SU-DHL-6 (cell line): ENCODE data around the gene SERPINI1.

Experiments
- H2AFZ ChIP-seq: fragments of 200-600 bp; sonication (generic); 2 replicates; pipeline ENCODE4 v1.6.1; 2014; ENCODE audit warnings: low read depth, mild to moderate bottlenecking, moderate library complexity, mixed read lengths, antibody characterized with exemption, low read length; ENCODE audit not compliant: severe bottlenecking
- H3F3A ChIP-seq: fragments of 200-600 bp; shearing (Covaris generic); 2 replicates; pipeline ENCODE4 v1.6.0; 2016; ENCODE audit warnings: antibody characterized with exemption, mild to moderate bottlenecking; ENCODE audit not compliant: insufficient read depth
- H3K27ac ChIP-seq: fragments of 200-600 bp; sonication (generic); 2 replicates; pipeline ENCODE4 v1.5.1; 2016; ENCODE audit warnings: low read depth, mild to moderate bottlenecking, low read length, moderate library complexity, mixed read lengths
- H3K27me3 ChIP-seq: fragments of 200-600 bp; sonication (generic), shearing (Covaris generic); 2 replicates; pipeline ENCODE4 v1.6.0; 2014; ENCODE audit warnings: mild to moderate bottlenecking, low read length
- H3K36me3 ChIP-seq: fragments of 200-600 bp; sonication (generic); 2 replicates; pipeline ENCODE4 v1.6.1; 2014; ENCODE audit warnings: mild to moderate bottlenecking, low read length, mixed read lengths
- H3K4me2 ChIP-seq: fragments of 300-600, 200-600 bp; shearing (Covaris generic), sonication (generic); 2 replicates; pipeline ENCODE4 v1.6.0; 2014; ENCODE audit warnings: low read length, low read depth, mild to moderate bottlenecking; ENCODE audit not compliant: poor library complexity, severe bottlenecking
- H3K4me3 ChIP-seq: fragments of 200-600 bp; sonication (generic); 2 replicates; pipeline ENCODE4 v1.5.1; 2014; ENCODE audit warnings: antibody characterized with exemption, low read length, mild to moderate bottlenecking, mixed read lengths; ENCODE audit not compliant: insufficient read depth, poor library complexity, severe bottlenecking
- H3K79me2 ChIP-seq: fragments of 200-600 bp; sonication (generic); 2 replicates; pipeline ENCODE4 v1.6.1; 2014; ENCODE audit warnings: mild to moderate bottlenecking, low read length, moderate library complexity; ENCODE audit not compliant: insufficient read depth
- H3K9ac ChIP-seq: fragments of 200-600 bp; sonication (generic); 2 replicates; pipeline ENCODE4 v1.7.0; 2014; ENCODE audit warnings: mild to moderate bottlenecking, low read length
- H3K9me2 ChIP-seq: fragments of 200-600 bp; sonication (generic); replicated peaks from 2 replicates; pipeline ENCODE4 v1.6.1; 2014; ENCODE audit warnings: low read length; ENCODE audit not compliant: insufficient read depth
- H3K9me3 ChIP-seq: fragments of 200-600 bp; sonication (generic); 2 replicates; pipeline ENCODE4 v1.6.1; 2014; ENCODE audit warnings: low read length, mixed read lengths; ENCODE audit not compliant: insufficient read depth
- H4K20me1 ChIP-seq: fragments of 200-600 bp; sonication (generic); 2 replicates; pipeline ENCODE4 v1.6.1; 2014; ENCODE audit warnings: low read depth, mild to moderate bottlenecking, antibody characterized with exemption, low read length, moderate library complexity, mixed read lengths
- CTCF ChIP-seq: fragments of 200-600 bp; sonication (generic); IDR thresholded peaks from one replicate; pipeline ENCODE4 v1.5.1; 2017; ENCODE audit warnings: antibody characterized with exemption, mild to moderate bottlenecking, low read length, moderate library complexity; ENCODE audit not compliant: insufficient read depth, poor library complexity, severe bottlenecking
- EZH2phosphoT487 ChIP-seq: fragments of 200-600 bp; sonication (generic), shearing (Covaris generic); conservative IDR thresholded peaks from 2 replicates; pipeline ENCODE4 v1.6.1; 2018; ENCODE audit warnings: mild to moderate bottlenecking, antibody characterized with exemption, low read length, moderate library complexity, mixed read lengths

Gene SERPINI1

GRCh38 chr3:167733961-167734497 lies 1.5 kb upstream of the SERPINI1 start:
- Histone ChIP-seq H3K4me2 (peak overlapping the region; percentile 88), H3K79me2 (peaks cover 89% of the 10 kb centered on the region), H3K27me3 (no peaks in the 10 kb centered on the region), H3K36me3 (0 out of 2 replicates have a peak, but pooled peaks cover 4% of the 10 kb centered on the region), H3K4me3 (peak overlapping the region; percentile 84), H3K9ac (peak overlapping the region; percentile 77), H3K27ac (peak overlapping the region; percentile 92), H3K9me3 (no peaks in the 10 kb centered on the region), H3K9me2 (no peaks in the 10 kb centered on the region), H4K20me1 (peaks cover 30% of the 10 kb centered on the region), H3F3A (peaks cover 10% of the 10 kb centered on the region; the same call in 1 of the 2 replicates), H2AFZ (no peak overlapping the region)
- no peak for TF ChIP-seq CTCF
- TF ChIP-seq EZH2phosphoT487 = no peak

- Histone ChIP-seq H3K4me3 (peak within 1 kb of the TSS; percentile 84), H4K20me1 (peaks cover 28% of the 10 kb centered on the region), H3K9me2 (no peaks in the 10 kb centered on the region), H2AFZ (peak within 1 kb of the TSS; percentile 65), H3K27me3 (no peaks in the 10 kb centered on the region), H3K9ac (peak within 1 kb of the TSS; percentile 77), H3K9me3 (no peaks in the 10 kb centered on the region), H3F3A (peaks cover 14% of the 10 kb centered on the region; the same call in 1 of the 2 replicates), H3K79me2 (peaks cover 88% of the 10 kb centered on the region), H3K4me2 (peak within 1 kb of the TSS; percentile 88), H3K27ac (peak within 1 kb of the TSS; percentile 92), H3K36me3 (0 out of 2 replicates have a peak, but pooled peaks cover 4% of the 10 kb centered on the region)
- TF ChIP-seq EZH2phosphoT487 = no peak
- TF ChIP-seq CTCF = no peak
Observed at GRCh38 chr3:167734498-167735232, 856 bp upstream of the SERPINI1 start, which contains the start of gene PDCD10. Gene PDCD10, minus strand, starts transcription at chr3:167734892. Its CDS starts 14,735 bp downstream, at chr3:167720157.

- Histone ChIP-seq H3K27ac (0 out of 2 replicates have a peak overlapping the region, but pooled peaks have one; percentile 92), H3K79me2 (peaks cover 73% of the 10 kb centered on the region), H2AFZ (peak overlapping the region; percentile 65), H3F3A (peaks cover 26% of the 10 kb centered on the region), H3K9me3 (no peaks in the 10 kb centered on the region), H4K20me1 (peaks cover 17% of the 10 kb centered on the region), H3K9ac (peak overlapping the region; percentile 77), H3K9me2 (no peaks in the 10 kb centered on the region), H3K4me3 (peak overlapping the region; percentile 84), H3K27me3 (no peaks in the 10 kb centered on the region), H3K4me2 (peak overlapping the region; percentile 87), H3K36me3 (0 out of 2 replicates have a peak, but pooled peaks cover 4% of the 10 kb centered on the region)
- TF ChIP-seq CTCF (no peak), EZH2phosphoT487 (no peak)
Observed at GRCh38 chr3:167736264-167736787, 805 bp downstream of the SERPINI1 start.
